GM19193 (cell line): ENCODE measurements around the gene VPS35.

Experiments used
- POLR2A ChIP-seq: IDR thresholded peaks from 4 replicates; pipeline ENCODE4 v1.6.1; 2011; ENCODE audit not compliant: insufficient read depth, insufficient read length; ENCODE audit errors: extremely low read depth

Gene VPS35

DNA sequence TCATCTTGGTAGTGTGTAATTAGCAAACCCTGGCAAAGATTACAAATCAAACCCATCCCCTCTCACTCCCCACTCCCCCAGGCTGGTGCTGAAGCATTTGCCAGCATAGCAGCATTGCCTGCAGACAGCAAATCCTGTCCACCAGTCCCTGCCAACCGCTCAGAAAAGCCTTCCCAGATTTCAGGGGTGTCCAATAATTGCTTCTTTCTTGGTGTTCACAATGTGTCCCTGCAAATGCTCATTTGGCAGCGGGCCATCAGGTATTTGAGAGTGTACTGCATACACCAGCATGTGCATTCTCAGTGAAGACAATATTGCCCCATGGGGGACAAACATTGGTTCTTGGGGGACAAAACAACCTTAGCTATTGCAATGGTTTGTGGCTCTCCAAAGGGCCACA, 28.7 kb upstream of the VPS35 start:
- no peak for TF ChIP-seq POLR2A

GRCh38 chr16:46715769-46716305, 26.9 kb upstream of the VPS35 start:
- no peak for TF ChIP-seq POLR2A

GRCh38 chr16:46714797-46715591, 26.0 kb upstream of the VPS35 start:
- no peak for TF ChIP-seq POLR2A

- TF ChIP-seq POLR2A: no peak
These were observed 24.7 kb upstream of the VPS35 start for GRCh38 chr16:46713634-46714033.

DNA sequence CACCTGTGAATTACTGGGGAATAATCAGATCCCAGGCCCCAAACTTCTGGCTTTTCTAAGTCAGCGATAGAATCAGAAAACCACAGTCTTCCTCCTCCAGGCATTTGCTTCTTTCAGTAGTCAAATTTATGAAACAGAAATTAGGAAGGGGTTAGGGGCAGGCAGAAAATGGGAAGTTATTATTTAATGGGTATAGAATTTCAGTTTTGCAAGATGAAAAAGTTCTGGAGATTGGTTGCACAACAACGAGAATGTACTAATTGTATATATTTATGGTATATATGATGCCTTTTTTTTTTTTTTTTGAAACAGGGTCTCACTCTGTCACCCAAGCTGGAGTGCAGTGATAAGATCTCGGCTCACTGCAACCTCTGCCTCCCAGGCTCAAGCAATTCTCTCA, 23.9 kb upstream of the VPS35 start:
- TF ChIP-seq POLR2A: no peak

DNA sequence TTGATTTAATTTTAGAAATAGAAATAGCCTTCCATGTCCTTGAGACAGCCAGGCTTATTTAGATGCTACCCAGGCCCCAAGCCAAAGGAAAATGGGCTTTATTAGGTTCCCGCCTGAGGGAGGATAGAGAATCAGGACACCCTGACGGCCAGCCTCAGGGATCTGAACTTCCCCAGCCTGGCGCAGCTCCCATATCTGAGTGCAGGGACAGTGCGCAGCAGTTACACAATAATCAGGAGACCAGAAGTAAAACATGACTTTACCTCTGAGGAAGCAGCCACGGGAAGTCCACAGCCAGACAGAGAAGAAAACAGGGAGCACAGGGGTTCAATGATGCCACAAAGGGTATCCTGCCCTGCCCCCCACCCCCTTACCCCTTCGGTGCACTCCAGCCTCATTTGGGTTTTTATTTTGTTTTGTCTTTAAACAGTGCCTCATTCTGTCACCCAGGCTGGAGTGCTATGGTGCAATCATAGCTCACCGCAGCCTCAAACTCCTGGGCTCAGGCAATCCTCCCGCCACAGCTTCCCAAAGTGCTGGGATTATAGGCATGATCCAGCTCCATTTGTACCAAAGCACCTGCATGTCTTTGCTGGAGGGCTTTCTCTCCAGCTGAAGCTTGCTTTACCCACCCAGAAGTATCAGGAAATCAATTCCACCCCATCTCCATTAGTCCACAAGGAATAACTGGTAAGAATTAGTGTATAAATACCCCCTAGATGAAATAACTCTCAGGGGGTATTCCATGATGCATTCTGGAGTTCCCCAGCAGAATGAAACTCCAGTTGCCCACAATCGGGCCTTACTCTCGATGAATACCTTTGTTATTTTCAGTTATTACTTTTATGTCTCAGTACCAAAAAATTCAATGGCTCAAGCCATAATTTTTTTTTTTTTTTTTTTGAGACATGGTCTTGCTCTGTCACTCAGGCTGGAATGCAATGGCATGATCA, 22.4 kb upstream of the VPS35 start:
- no peak for TF ChIP-seq POLR2A

- TF ChIP-seq POLR2A: no peak
These were observed 20.6 kb upstream of the VPS35 start for GRCh38 chr16:46709469-46710005.

GRCh38 chr16:46706642-46707041, 17.7 kb upstream of the VPS35 start:
- no peak for TF ChIP-seq POLR2A

DNA sequence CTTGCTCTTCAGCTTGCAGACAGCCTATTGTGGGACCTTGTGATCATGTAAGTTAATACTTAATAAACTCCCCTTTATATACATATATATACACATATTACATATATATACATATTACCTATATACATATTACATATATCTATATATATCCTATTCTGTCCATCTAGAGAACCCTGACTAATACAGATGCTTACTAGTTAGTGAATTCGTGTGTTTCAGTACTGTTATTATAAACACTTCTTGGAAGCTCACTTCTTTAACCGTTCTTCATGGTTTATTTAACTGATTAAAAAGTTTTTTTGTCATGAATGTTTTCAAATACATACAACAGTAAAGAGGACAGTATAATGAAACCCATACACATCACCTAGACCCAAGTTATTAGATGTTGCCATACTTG, 13.1 kb upstream of the VPS35 start:
- TF ChIP-seq POLR2A: no peak

GRCh38 chr16:46701615-46702014, 12.6 kb upstream of the VPS35 start:
- TF ChIP-seq POLR2A: no peak

- no peak for TF ChIP-seq POLR2A
These were observed 11.1 kb upstream of the VPS35 start for GRCh38 chr16:46700048-46700447.

DNA sequence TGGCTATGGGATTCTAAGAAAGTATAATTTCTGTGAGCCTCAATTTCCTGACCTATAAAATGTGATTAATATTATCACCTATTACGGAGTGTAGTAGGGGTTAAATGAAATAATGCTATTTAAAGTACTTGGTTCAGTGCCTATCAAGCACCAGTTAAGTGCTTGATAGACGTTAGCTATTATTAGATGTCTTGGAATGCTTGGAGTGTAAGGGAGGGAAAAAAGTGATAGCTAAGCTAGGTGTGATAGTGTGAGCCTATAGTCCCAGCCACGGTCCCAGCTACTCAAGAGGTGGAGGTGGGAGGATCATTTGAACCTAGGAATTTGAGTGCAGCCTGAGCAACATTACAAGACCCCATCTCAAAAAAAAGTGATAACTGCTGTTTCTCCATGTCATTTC, 8.0 kb upstream of the VPS35 start:
- TF ChIP-seq POLR2A: no peak

DNA sequence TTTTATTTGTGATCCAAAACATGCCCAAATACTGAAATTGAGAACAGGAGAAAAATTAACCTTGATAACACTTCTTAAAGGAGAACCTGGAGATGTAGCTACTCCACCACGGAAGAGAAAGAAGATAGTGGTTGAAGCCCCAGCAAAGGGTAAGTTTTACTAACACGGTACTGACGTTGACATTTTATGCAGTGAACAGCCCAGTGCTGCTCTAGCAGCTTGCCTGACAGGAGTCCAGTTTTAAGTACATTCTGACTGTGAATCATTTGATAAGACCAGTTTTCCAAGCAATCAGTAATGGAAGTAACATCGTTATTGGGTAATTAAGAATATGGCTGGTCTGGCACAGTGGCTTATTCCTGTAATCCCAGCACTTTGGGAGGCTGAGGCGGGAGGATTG, 7.0 kb upstream of the VPS35 start:
- no peak for TF ChIP-seq POLR2A

- no peak for TF ChIP-seq POLR2A
These were observed 4.6 kb upstream of the VPS35 start for GRCh38 chr16:46693598-46693997.

DNA sequence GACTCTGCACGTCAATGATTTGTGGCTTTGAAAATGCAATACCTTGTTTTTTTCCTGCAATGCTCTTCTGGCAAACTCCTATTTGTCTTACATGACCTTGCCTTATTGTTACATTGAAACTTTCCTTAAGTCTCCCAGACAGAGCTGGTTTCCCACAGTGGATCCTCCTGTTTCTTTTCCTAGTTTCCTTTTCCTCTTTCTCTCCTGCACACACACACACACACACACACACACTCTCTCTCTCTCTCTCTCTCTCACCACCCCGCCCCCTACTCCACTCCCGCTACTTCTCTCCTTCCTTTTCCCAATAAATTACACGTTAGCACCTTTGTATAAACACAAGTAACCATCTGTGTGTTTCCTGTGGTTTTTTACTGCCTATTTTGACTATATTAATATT, 2.7 kb upstream of the VPS35 start:
- no peak for TF ChIP-seq POLR2A

DNA sequence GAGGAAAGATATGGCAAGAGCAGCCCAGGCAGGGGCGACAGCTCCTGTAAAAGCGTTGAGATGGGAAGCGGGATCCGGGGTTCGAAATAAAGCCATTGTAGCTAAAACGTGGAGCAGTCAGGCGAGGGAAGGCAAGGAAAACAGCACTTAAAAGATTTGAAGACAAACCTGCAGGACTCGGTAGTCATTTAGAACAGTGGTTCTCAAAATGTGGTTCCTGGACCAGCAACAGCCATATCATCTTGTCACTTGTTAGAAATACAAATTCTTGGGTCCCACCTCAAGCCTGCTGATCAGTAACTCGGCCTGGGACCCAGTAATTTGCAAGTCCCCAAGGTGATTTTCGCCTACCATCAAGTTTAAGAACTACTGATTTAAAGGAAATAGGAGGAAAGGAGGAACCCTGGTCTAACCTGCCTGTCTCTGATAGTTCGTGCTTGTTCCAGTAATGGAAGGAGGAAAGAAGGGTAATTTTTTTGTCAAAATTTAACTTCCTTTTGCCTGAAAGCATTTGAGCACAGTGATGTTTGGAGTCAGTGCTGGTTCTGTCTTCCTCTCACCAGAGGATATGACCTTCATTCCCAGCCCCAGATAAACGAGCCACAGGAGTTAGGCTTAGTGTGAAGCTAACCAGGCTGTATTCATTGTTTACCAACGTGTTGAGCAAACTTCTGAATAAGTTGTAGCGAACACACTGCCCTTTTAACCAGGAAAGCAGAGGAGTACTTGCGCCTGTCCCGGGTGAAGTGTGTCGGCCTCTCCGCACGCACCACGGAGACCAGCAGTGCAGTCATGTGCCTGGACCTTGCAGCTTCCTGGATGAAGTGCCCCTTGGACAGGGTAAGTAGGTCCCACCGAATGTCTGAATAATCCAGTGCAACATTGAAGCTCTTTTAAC, 1.6 kb upstream of the VPS35 start:
- no peak for TF ChIP-seq POLR2A
